Fibroblast of villous mesenchyme (primary cell): ENCODE measurements around the gene MYCL. TPM values are rescaled to one million over a fixed set of nuclear protein-coding genes. Genes with fewer than 3 reads are reported as not detected.

Experiments used
- DNase-seq: peaks from one replicate; pipeline ENCODE4 v3.0.0-alpha.2; 2010; ENCODE audit warnings: low read depth
- H3K4me3 ChIP-seq: 2 replicates; pipeline ENCODE4 v1.5.1; 2011; ENCODE audit warnings: low read depth, mild to moderate bottlenecking, low read length
- CTCF ChIP-seq: IDR thresholded peaks from 2 replicates; pipeline ENCODE4 v1.5.1; 2012; ENCODE audit warnings: low read depth, mild to moderate bottlenecking, low read length; ENCODE audit not compliant: insufficient read depth
- total RNA-seq: library from RNA; depleted of rRNA; stranded (reverse); fragments of >200 nt; gene quantifications from 2 replicates; pipeline ENCODE4 v1.2.3, GENCODE V29; 2012

The MYCL gene
- total RNA-seq, 1 donor = not detected

- TF ChIP-seq CTCF = no peak
- H3K4me3 ChIP-seq = no peak overlapping the region
- DNase-seq = no peak
These were observed 11.4 kb downstream of the MYCL start for GRCh38 chr1:39890273-39890672.

- no peak for DNase-seq
- no peak overlapping the region for H3K4me3 ChIP-seq
- TF ChIP-seq CTCF = no peak
These were observed 14.9 kb downstream of the MYCL start for GRCh38 chr1:39886757-39887231.

- DNase-seq = no peak
- no peak overlapping the region for H3K4me3 ChIP-seq
- TF ChIP-seq CTCF = no peak
These were observed 16.2 kb downstream of the MYCL start for GRCh38 chr1:39885516-39885915.

- DNase-seq = no peak
- TF ChIP-seq CTCF = no peak
- H3K4me3 ChIP-seq = peak overlapping the region; percentile 88
These were observed 19.6 kb downstream of the MYCL start for GRCh38 chr1:39882152-39882551.

- H3K4me3 ChIP-seq = no peak overlapping the region
- no peak for TF ChIP-seq CTCF
- DNase-seq = no peak
These were observed 23.4 kb downstream of the MYCL start for GRCh38 chr1:39877980-39878956.

- TF ChIP-seq CTCF = no peak
- H3K4me3 ChIP-seq = no peak overlapping the region
- no peak for DNase-seq
These were observed 24.4 kb downstream of the MYCL start for GRCh38 chr1:39877231-39877778.
